ENCODE data around the gene ZNF619.

DNA sequence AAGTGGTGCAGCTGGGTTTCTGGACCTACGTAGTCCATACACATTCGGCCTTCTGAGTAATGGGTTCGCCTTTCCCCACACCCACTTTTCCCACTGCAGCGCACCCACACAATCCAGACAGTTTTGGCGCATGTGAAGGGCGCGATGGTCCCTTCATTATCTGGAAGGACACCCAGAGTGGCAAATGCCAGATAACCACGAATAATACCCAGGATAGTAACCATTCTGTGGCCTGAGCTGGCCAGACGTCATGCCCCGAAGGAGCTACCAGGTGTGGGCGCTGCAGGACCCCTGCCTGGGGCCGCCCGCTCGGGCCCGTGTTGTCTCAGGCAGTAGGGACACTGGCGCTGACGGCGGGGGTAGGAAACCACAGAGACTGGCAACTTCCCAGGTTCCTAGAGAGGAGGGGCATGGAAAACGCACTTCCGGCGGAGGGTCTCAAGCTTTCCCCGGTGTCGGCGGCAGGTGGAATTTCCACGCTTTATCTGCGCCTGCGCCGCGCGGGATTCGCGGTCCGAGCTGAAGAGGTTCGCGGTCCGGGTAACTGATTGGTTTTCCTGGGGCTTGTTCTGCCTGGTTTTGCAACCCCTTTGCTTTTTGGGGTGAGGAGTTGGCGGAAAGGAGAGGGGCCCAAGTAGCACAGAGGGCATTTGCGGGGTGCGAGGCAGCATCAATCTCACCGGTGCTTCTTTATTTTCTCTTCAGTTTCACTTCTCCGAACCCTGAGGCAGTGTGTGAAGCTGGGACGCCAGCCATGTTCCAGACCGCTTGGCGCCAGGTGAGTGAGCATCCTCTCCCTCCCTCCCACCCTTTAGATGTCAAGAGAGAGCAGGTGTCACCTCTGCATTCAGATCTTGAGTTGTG lies 28.9 kb downstream of the ZNF619 start, which contains the start of gene ZNF620:
- TF ChIP-seq, protein P1, sequence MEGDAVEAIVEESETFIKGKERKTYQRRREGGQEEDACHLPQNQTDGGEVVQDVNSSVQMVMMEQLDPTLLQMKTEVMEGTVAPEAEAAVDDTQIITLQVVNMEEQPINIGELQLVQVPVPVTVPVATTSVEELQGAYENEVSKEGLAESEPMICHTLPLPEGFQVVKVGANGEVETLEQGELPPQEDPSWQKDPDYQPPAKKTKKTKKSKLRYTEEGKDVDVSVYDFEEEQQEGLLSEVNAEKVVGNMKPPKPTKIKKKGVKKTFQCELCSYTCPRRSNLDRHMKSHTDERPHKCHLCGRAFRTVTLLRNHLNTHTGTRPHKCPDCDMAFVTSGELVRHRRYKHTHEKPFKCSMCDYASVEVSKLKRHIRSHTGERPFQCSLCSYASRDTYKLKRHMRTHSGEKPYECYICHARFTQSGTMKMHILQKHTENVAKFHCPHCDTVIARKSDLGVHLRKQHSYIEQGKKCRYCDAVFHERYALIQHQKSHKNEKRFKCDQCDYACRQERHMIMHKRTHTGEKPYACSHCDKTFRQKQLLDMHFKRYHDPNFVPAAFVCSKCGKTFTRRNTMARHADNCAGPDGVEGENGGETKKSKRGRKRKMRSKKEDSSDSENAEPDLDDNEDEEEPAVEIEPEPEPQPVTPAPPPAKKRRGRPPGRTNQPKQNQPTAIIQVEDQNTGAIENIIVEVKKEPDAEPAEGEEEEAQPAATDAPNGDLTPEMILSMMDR (IDR thresholded peaks at IDR 0.05), result no peak
- no peak for TF ChIP-seq POLR2A (IDR thresholded peaks at IDR 0.05)

Measured in vagina (tissue), 2 donors.